ENCODE measurements around the gene THSD4.

Gene THSD4

GRCh38 chr15:71374607-71375352 is 259.5 kb downstream of the THSD4 start:
- intact Hi-C loops (cut with micrococcal nuclease) = no loop called here
- Mint-ChIP-seq H3K4me3 (no peak overlapping the region), H3K4me1 (ENCODE audit: low read depth) (no peaks in the 10 kb centered on the region)

GRCh38 chr15:71375934-71376333 is 260.7 kb downstream of the THSD4 start:
- no peak overlapping the region for H3K27ac Mint-ChIP-seq
- intact Hi-C loops (cut with micrococcal nuclease) = no loop called here
- H3K4me3 Mint-ChIP-seq = no peak overlapping the region
- no peaks in the 10 kb centered on the region for H3K4me1 Mint-ChIP-seq (ENCODE audit: low read depth)
- peaks cover 1% of the 10 kb centered on the region for H3K27me3 Mint-ChIP-seq
- no peaks in the 10 kb centered on the region for H3K36me3 Mint-ChIP-seq (ENCODE audit: low read depth)
- H3K9me3 Mint-ChIP-seq = no peaks in the 10 kb centered on the region

More at GRCh38 chr15:71374607-71375352, 259.5 kb downstream of the THSD4 start:
- Mint-ChIP-seq H3K36me3 (ENCODE audit: low read depth) (no peaks in the 10 kb centered on the region), H3K27ac (no peak overlapping the region), H3K27me3 (peaks cover 1% of the 10 kb centered on the region), H3K9me3 (no peaks in the 10 kb centered on the region)

DNA sequence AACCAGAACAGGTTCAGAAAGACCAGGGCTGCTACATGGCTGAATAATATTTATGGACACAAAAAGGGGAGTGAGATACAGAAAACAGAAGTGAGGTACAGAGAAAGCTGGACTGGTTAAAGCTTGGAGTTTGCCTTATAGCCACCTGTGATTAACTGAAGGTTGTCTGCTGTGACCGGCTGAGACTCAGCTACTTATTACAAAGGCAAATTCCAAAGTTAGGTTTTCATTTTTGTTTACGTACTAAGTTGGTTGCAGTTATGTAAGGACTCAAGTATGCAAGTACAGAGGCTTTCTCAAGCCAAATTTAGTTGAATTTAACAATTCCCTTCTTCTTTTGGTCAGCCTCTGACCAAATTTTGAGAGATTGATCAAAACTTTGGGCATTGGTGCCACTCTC is 264.6 kb downstream of the THSD4 start:
- no peaks in the 10 kb centered on the region for H3K4me1 Mint-ChIP-seq (ENCODE audit: low read depth)
- no peak overlapping the region for H3K4me3 Mint-ChIP-seq
- peaks cover 1% of the 10 kb centered on the region for H3K27me3 Mint-ChIP-seq
- H3K9me3 Mint-ChIP-seq = no peaks in the 10 kb centered on the region
- no peak overlapping the region for H3K27ac Mint-ChIP-seq
- intact Hi-C loops (cut with micrococcal nuclease) = no loop called here
- H3K36me3 Mint-ChIP-seq (ENCODE audit: low read depth) = no peaks in the 10 kb centered on the region

GRCh38 chr15:71380345-71380744 is 265.1 kb downstream of the THSD4 start:
- Mint-ChIP-seq H3K4me3 (no peak overlapping the region), H3K27me3 (peaks cover 4% of the 10 kb centered on the region), H3K9me3 (no peaks in the 10 kb centered on the region), H3K36me3 (ENCODE audit: low read depth) (no peaks in the 10 kb centered on the region), H3K4me1 (ENCODE audit: low read depth) (no peaks in the 10 kb centered on the region), H3K27ac (no peak overlapping the region)
- intact Hi-C loops (cut with micrococcal nuclease) = no loop called here

- H3K27ac Mint-ChIP-seq = no peak overlapping the region
- intact Hi-C loops (cut with micrococcal nuclease) = no loop called here
- no peaks in the 10 kb centered on the region for H3K9me3 Mint-ChIP-seq
- peaks cover 26% of the 10 kb centered on the region for H3K27me3 Mint-ChIP-seq
- H3K36me3 Mint-ChIP-seq (ENCODE audit: low read depth) = no peaks in the 10 kb centered on the region
- H3K4me1 Mint-ChIP-seq (ENCODE audit: low read depth) = no peaks in the 10 kb centered on the region
- no peak overlapping the region for H3K4me3 Mint-ChIP-seq
These were observed 269.2 kb downstream of the THSD4 start for GRCh38 chr15:71384501-71384900.

- no peak overlapping the region for H3K4me3 Mint-ChIP-seq
- intact Hi-C loops (cut with micrococcal nuclease) = no loop called here
- peaks cover 26% of the 10 kb centered on the region for H3K27me3 Mint-ChIP-seq
- H3K27ac Mint-ChIP-seq = no peak overlapping the region
- H3K9me3 Mint-ChIP-seq = no peaks in the 10 kb centered on the region
- H3K36me3 Mint-ChIP-seq (ENCODE audit: low read depth) = no peaks in the 10 kb centered on the region
- H3K4me1 Mint-ChIP-seq (ENCODE audit: low read depth) = no peaks in the 10 kb centered on the region
These were observed 269.8 kb downstream of the THSD4 start for GRCh38 chr15:71385026-71385425.

DNA sequence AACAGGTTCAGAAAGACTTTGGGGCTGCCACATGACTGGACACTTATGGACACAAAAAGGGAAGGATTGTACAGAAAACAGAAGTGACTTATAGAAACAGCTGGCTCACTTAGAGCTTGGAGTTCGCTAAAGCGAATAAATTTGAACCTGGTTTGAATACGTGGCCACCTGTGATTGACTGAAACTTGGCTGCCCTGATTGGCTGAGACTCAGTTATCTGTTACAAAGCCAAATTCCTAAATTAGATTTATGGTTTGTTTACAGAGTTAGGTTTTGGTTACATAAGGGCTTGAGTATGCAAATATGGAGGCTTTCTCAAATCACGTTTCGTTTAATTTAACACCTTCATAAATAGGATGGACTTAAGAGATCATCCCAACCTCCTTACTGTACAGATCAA is 270.2 kb downstream of the THSD4 start:
- Mint-ChIP-seq H3K36me3 (ENCODE audit: low read depth) (no peaks in the 10 kb centered on the region), H3K4me3 (no peak overlapping the region), H3K4me1 (ENCODE audit: low read depth) (no peaks in the 10 kb centered on the region), H3K9me3 (no peaks in the 10 kb centered on the region), H3K27ac (no peak overlapping the region), H3K27me3 (peaks cover 26% of the 10 kb centered on the region)
- intact Hi-C loops (cut with micrococcal nuclease) = no loop called here

DNA sequence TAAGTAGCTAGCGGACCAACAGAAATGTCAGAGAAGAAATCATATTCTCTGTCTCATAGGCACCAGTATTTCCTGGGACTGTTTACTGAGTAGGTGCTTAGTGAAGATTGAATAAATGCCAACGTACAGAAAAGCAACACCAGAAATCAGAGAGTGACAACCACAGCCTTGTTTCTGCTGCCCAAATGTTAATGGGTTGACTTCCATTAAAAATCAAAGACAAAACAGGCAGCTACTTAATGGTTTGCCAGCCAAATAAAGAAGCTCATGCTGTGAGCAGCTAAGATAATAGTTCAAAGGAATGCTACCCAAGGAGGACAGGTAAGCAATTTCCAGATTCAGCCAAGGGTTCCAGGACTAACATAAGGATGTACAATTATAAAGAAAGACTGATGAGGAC is 270.7 kb downstream of the THSD4 start:
- H3K9me3 Mint-ChIP-seq = no peaks in the 10 kb centered on the region
- intact Hi-C loops (cut with micrococcal nuclease) = no loop called here

GRCh38 chr15:71386448-71387236 is 271.4 kb downstream of the THSD4 start:
- H3K4me1 Mint-ChIP-seq (ENCODE audit: low read depth) = no peaks in the 10 kb centered on the region
- H3K4me3 Mint-ChIP-seq = no peak overlapping the region
- no peaks in the 10 kb centered on the region for H3K36me3 Mint-ChIP-seq (ENCODE audit: low read depth)
- intact Hi-C loops (cut with micrococcal nuclease) = no loop called here
- H3K9me3 Mint-ChIP-seq = no peaks in the 10 kb centered on the region
- peaks cover 26% of the 10 kb centered on the region for H3K27me3 Mint-ChIP-seq
- no peak overlapping the region for H3K27ac Mint-ChIP-seq

More for the DNA sequence above, 270.7 kb downstream of the THSD4 start:
- no peak overlapping the region for H3K27ac Mint-ChIP-seq
- H3K27me3 Mint-ChIP-seq = peaks cover 26% of the 10 kb centered on the region
- no peaks in the 10 kb centered on the region for H3K4me1 Mint-ChIP-seq (ENCODE audit: low read depth)
- no peaks in the 10 kb centered on the region for H3K36me3 Mint-ChIP-seq (ENCODE audit: low read depth)
- H3K4me3 Mint-ChIP-seq = no peak overlapping the region

DNA sequence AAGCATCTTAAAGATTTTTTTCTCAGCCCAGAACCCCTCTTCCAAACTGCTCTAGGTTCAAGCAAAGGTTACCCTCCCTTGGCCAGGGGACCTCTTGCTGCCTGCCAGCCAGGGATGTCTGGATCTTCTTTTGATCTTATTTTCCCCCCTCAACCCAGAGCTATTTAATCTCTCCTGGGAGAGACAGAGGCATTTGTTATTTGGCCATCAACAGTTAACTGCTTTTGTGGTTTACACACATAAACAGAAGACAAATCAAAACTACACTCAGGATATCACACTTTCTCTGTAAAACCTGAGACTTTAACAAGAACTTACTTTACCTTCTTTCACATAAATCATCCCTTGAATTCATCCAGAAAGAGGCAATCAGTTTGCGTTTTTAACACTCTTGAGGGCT is 272.5 kb downstream of the THSD4 start:
- H3K4me3 Mint-ChIP-seq = no peak overlapping the region
- intact Hi-C loops (cut with micrococcal nuclease) = no loop called here
- H3K27ac Mint-ChIP-seq = no peak overlapping the region
- H3K9me3 Mint-ChIP-seq = no peaks in the 10 kb centered on the region
- H3K27me3 Mint-ChIP-seq = peaks cover 26% of the 10 kb centered on the region
- H3K36me3 Mint-ChIP-seq (ENCODE audit: low read depth) = no peaks in the 10 kb centered on the region
- H3K4me1 Mint-ChIP-seq (ENCODE audit: low read depth) = no peaks in the 10 kb centered on the region

DNA sequence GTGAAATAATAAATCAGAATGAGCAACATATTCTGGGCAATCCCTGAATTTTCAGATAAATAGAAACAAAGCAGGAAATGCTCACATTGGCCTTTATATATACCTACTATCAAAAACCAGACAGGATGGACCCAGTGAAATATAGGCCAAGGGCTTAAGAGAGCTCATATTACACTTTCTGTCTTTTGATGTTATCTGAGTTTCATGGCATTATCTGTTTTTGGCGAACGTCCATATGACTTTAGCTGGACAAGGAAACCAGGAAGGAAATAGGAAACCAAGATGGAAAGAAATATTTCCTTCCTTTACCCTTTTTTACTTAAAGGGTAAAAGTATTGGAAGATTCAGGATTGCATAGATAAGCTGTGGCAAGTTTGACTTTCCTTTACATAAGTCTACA is 274.8 kb downstream of the THSD4 start:
- intact Hi-C loops (cut with micrococcal nuclease) = no loop called here

GRCh38 chr15:71391421-71392088 is 276.3 kb downstream of the THSD4 start:
- no peaks in the 10 kb centered on the region for H3K9me3 Mint-ChIP-seq
- H3K4me1 Mint-ChIP-seq (ENCODE audit: low read depth) = no peaks in the 10 kb centered on the region
- no peak overlapping the region for H3K27ac Mint-ChIP-seq
- no peaks in the 10 kb centered on the region for H3K36me3 Mint-ChIP-seq (ENCODE audit: low read depth)
- H3K4me3 Mint-ChIP-seq = no peak overlapping the region
- intact Hi-C loops (cut with micrococcal nuclease) = no loop called here
- peaks cover 18% of the 10 kb centered on the region for H3K27me3 Mint-ChIP-seq

More for the DNA sequence above, 274.8 kb downstream of the THSD4 start:
- no peaks in the 10 kb centered on the region for H3K4me1 Mint-ChIP-seq (ENCODE audit: low read depth)
- no peaks in the 10 kb centered on the region for H3K9me3 Mint-ChIP-seq
- H3K27ac Mint-ChIP-seq = no peak overlapping the region
- H3K27me3 Mint-ChIP-seq = peaks cover 25% of the 10 kb centered on the region
- no peak overlapping the region for H3K4me3 Mint-ChIP-seq
- H3K36me3 Mint-ChIP-seq (ENCODE audit: low read depth) = no peaks in the 10 kb centered on the region

GRCh38 chr15:71392861-71393283 is 277.6 kb downstream of the THSD4 start:
- Mint-ChIP-seq H3K4me3 (no peak overlapping the region), H3K36me3 (ENCODE audit: low read depth) (no peaks in the 10 kb centered on the region), H3K4me1 (ENCODE audit: low read depth) (no peaks in the 10 kb centered on the region), H3K27me3 (peaks cover 8% of the 10 kb centered on the region), H3K9me3 (no peaks in the 10 kb centered on the region), H3K27ac (no peak overlapping the region)
- intact Hi-C loops (cut with micrococcal nuclease) = no loop called here

- H3K4me1 Mint-ChIP-seq (ENCODE audit: low read depth) = no peaks in the 10 kb centered on the region
- no peaks in the 10 kb centered on the region for H3K36me3 Mint-ChIP-seq (ENCODE audit: low read depth)
- no peaks in the 10 kb centered on the region for H3K9me3 Mint-ChIP-seq
- peaks cover 6% of the 10 kb centered on the region for H3K27me3 Mint-ChIP-seq
- H3K27ac Mint-ChIP-seq = no peak overlapping the region
- H3K4me3 Mint-ChIP-seq = no peak overlapping the region
- intact Hi-C loops (cut with micrococcal nuclease) = no loop called here
These were observed 278.1 kb downstream of the THSD4 start for GRCh38 chr15:71393383-71393782.
